K562 (cell line): ENCODE results near the gene ZNF30. TPM values are rescaled to one million over a fixed set of nuclear protein-coding genes. Genes with fewer than 3 reads are reported as not detected.

ENCODE experiments used
- AFF4 ChIP-seq: sonication (generic); formaldehyde crosslinking; IDR thresholded peaks from 2 replicates; pipeline ENCODE4 v1.8.0; 2023; ENCODE audit warnings: mild to moderate bottlenecking, missing genetic modification reagents
- DLX4 ChIP-seq: fragments of 250-450 bp; sonication (Bioruptor Pico); IDR thresholded peaks from 2 replicates; pipeline ENCODE4 v1.6.1; 2021; ENCODE audit warnings: mild to moderate bottlenecking
- EZH2 ChIP-seq: IDR thresholded peaks from 2 replicates; pipeline ENCODE4 v1.6.1; 2012; ENCODE audit warnings: low read depth, mild to moderate bottlenecking, inconsistent platforms, low read length, borderline replicate concordance
- HMGXB4 ChIP-seq: sonication (generic); formaldehyde crosslinking; IDR thresholded peaks from 2 replicates; pipeline ENCODE4 v1.8.1; 2023; ENCODE audit warnings: mild to moderate bottlenecking, missing genetic modification reagents
- KAT2B ChIP-seq: IDR thresholded peaks from one replicate; pipeline ENCODE4 v1.6.1; 2012; ENCODE audit warnings: low read depth, mild to moderate bottlenecking, control low read depth, inconsistent platforms, low read length, moderate library complexity
- MTF1 ChIP-seq: fragments of 250-450 bp; sonication (Bioruptor Pico); IDR thresholded peaks from 2 replicates; pipeline ENCODE4 v1.9.0; 2021; ENCODE audit warnings: moderate library complexity, mild to moderate bottlenecking, inconsistent platforms, borderline replicate concordance
- NCOA1 ChIP-seq: fragments of 450-650 bp; IDR thresholded peaks from 2 replicates; pipeline ENCODE4 v1.6.1; 2016; ENCODE audit warnings: low read depth
- PHF20 ChIP-seq: fragments of 450-650 bp; IDR thresholded peaks from 2 replicates; pipeline ENCODE4 v1.6.1; 2018; ENCODE audit not compliant: partially characterized antibody
- STAT6 ChIP-seq: sonication (generic); formaldehyde crosslinking; IDR thresholded peaks from 2 replicates; pipeline ENCODE4 v1.8.1; 2023; ENCODE audit warnings: mild to moderate bottlenecking, missing genetic modification reagents
- TAF15 ChIP-seq: fragments of 200-400 bp; formaldehyde crosslinking; IDR thresholded peaks from 2 replicates; pipeline ENCODE4 v1.6.1; 2017; ENCODE audit warnings: mild to moderate bottlenecking, low read depth, low read length, moderate library complexity
- TBP ChIP-seq: optimal IDR thresholded peaks from 2 replicates; pipeline ENCODE3; 2011; ENCODE audit warnings: low read depth, low read length, improper control_type of control experiment
- TOE1 ChIP-seq, 2 experiments: fragments of 450-650 bp in 1 of 2; sonication (generic) in 1 of 2; formaldehyde crosslinking in 1 of 2; IDR thresholded peaks; 2 replicates each; pipeline versions ENCODE4 v1.7.1 to v1.8.0; 2016 to 2022; ENCODE audit warnings: borderline replicate concordance in 2 of 2, mild to moderate bottlenecking in 2 of 2, antibody characterized with exemption in 1 of 2, inconsistent platforms in 1 of 2, low read depth in 1 of 2, missing genetic modification reagents in 1 of 2, moderate library complexity in 1 of 2
- ZEB2 ChIP-seq: fragments of 450-650 bp; IDR thresholded peaks from 2 replicates; pipeline ENCODE4 v1.6.1; 2016
- ZNF449 ChIP-seq: fragments of 250-450 bp; sonication (Bioruptor Pico); IDR thresholded peaks from 2 replicates; pipeline ENCODE4 v1.8.0; 2022; ENCODE audit warnings: moderate library complexity, mild to moderate bottlenecking, inconsistent platforms
- ZNF717 ChIP-seq: fragments of 250-450 bp; sonication (Bioruptor Pico); IDR thresholded peaks from 2 replicates; pipeline ENCODE4 v1.5.0; 2021
- ZSCAN32 ChIP-seq: fragments of 450-650 bp; formaldehyde crosslinking; IDR thresholded peaks from 2 replicates; pipeline ENCODE4 v1.4.0; 2020; ENCODE audit warnings: mild to moderate bottlenecking, moderate library complexity
- polyA plus RNA-seq, 8 experiments: library from polyadenylated mRNA; depleted of rRNA in 4 of 8; stranded (reverse) in 5 of 8; unstranded in 3 of 8; fragments of >200 nt; fragmentation: Nextera tagmentation in 2 of 8; fragmentation: Illumina TruSeq in 1 of 8; extraction: Ambion mirVana in 2 of 8; extraction: Trizol in 1 of 8; gene quantifications; 2 replicates each; pipeline versions ENCODE4 v1.2.1 to v1.2.3, GENCODE V29; 2011 to 2014; ENCODE audit warnings: inconsistent platforms in 1 of 8, missing spikeins in 1 of 8
- total RNA-seq, 7 experiments: library from RNA; depleted of rRNA in 6 of 7; stranded (reverse); fragments of >200 nt in 6 of 7; fragmentation: Illumina TruSeq in 2 of 7; extraction: Trizol in 2 of 7; gene quantifications; 2 replicates each; pipeline versions ENCODE4 v1.2.1 to v1.2.3, GENCODE V29; 2011 to 2021; ENCODE audit warnings: low replicate concordance in 1 of 7

ZNF30 gene
- total and polyA plus RNA-seq, 9 of the 15 experiments (the other 6 are each of a cell fraction or from before 2014, with no cell fraction given), result 7.3 to 13.4 (median 10.6) TPM

- TF ChIP-seq AFF4 (CRISPR knock-in tag), result no peak
- TF ChIP-seq TAF15, result no peak
- peak; percentile 35; the same call in 1 of the 2 replicates for TF ChIP-seq NCOA1
- no peak for TF ChIP-seq HMGXB4 (CRISPR knock-in tag)
- TF ChIP-seq MTF1 (CRISPR knock-in tag), result no peak
- no peak for TF ChIP-seq TBP
- TF ChIP-seq PHF20, result no peak
- no peak for TF ChIP-seq TOE1 (IDR thresholded peaks at IDR 0.05; ENCODE audit: borderline replicate concordance)
- TF ChIP-seq TOE1 (CRISPR knock-in tag; IDR thresholded peaks at IDR 0.05; ENCODE audit: borderline replicate concordance, low read depth), result no peak
- no peak for TF ChIP-seq EZH2
- TF ChIP-seq STAT6 (CRISPR knock-in tag), result no peak
- TF ChIP-seq ZEB2, result peak; percentile 50; the same call in 1 of the 2 replicates
- TF ChIP-seq ZNF717 (CRISPR knock-in tag), result no peak
- no peak for TF ChIP-seq ZNF449 (CRISPR knock-in tag)
- no peak for TF ChIP-seq ZSCAN32 (CRISPR knock-in tag)
- TF ChIP-seq DLX4, result no peak
- no peak for TF ChIP-seq KAT2B
Observed at GRCh38 chr19:34957830-34958751, 31.4 kb downstream of the ZNF30 start (continued).
